Rectal smooth muscle tissue (tissue), 1 donor: ENCODE results near the gene METTL24.
A peak's percentile ranks its signal among the peaks of the same experiment; 100 is the strongest.

ENCODE experiments used
- H3K27ac ChIP-seq: one replicate; pipeline ENCODE4 v1.7.0; 2013; ENCODE audit warnings: low read depth, low read length, inconsistent platforms
- H3K27me3 ChIP-seq: one replicate; pipeline ENCODE4 v1.7.0; 2013; ENCODE audit warnings: low read length; ENCODE audit not compliant: control insufficient read depth, insufficient read depth
- H3K36me3 ChIP-seq: one replicate; pipeline ENCODE4 v1.7.0; 2013; ENCODE audit warnings: low read length; ENCODE audit not compliant: control insufficient read depth, insufficient read depth
- H3K4me1 ChIP-seq: one replicate; pipeline ENCODE4 v1.7.0; 2013; ENCODE audit warnings: low read length; ENCODE audit not compliant: control insufficient read depth, insufficient read depth
- H3K4me3 ChIP-seq: one replicate; pipeline ENCODE4 v1.7.0; 2013; ENCODE audit warnings: low read length
- H3K9ac ChIP-seq: one replicate; pipeline ENCODE4 v1.7.0; 2013; ENCODE audit warnings: low read length

METTL24 gene

DNA sequence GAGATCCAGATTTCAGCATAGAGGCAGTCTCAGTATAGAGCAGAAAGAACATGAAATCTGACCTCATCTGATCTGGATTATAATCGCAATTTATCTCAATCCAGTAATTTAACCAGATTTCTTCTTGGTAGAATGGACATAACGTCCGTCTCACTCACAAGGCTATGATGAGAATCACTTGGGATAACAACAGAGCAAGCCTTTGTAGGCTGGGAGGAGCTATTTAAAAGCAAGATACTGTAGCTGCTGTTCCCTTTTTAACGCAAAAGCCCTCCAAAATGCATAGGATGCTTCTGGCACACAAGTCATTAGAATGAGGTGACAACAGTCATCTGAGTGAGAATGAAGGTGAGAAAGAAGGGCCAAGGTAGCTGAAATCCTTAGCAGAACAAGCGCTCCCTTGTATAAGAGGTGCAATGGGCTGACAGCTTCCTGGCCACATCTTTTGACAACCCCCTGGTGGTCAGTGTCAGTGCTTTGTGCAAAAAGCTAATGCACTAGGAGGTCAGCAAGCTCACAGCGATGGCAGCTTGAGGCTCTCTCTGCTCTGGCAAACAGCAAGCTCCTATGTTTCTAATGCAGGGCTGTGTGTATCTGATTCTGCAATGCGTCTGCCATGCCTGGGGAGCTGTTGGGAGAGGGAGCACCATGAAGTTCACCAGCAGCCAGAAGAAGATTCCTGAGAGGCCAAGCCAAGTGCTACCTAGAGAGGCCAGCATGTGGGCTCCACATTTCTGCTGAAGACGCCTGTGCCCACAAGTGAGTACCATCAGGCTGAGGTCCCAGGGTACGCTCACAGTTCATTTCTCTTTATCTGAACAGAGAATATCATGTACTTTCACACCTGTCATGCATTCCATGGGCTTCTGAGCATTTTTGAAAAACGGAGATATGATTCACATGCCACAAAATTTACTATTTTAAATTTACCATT, 16.2 kb downstream of the METTL24 start:
- H3K4me3 ChIP-seq, result peak overlapping the region; percentile 13
- no peaks in the 10 kb centered on the region for H3K36me3 ChIP-seq
- no peak overlapping the region for H3K9ac ChIP-seq
- peaks cover 39% of the 10 kb centered on the region for H3K4me1 ChIP-seq
- H3K27me3 ChIP-seq, result no peaks in the 10 kb centered on the region
- peak overlapping the region; percentile 16 for H3K27ac ChIP-seq

- H3K27me3 ChIP-seq, result no peaks in the 10 kb centered on the region
- no peak overlapping the region for H3K9ac ChIP-seq
- H3K27ac ChIP-seq, result peak overlapping the region; percentile 72
- H3K4me3 ChIP-seq, result no peak overlapping the region
- no peaks in the 10 kb centered on the region for H3K36me3 ChIP-seq
- H3K4me1 ChIP-seq, result peaks cover 39% of the 10 kb centered on the region
Observed at GRCh38 chr6:110341067-110341466, 17.1 kb downstream of the METTL24 start.

DNA sequence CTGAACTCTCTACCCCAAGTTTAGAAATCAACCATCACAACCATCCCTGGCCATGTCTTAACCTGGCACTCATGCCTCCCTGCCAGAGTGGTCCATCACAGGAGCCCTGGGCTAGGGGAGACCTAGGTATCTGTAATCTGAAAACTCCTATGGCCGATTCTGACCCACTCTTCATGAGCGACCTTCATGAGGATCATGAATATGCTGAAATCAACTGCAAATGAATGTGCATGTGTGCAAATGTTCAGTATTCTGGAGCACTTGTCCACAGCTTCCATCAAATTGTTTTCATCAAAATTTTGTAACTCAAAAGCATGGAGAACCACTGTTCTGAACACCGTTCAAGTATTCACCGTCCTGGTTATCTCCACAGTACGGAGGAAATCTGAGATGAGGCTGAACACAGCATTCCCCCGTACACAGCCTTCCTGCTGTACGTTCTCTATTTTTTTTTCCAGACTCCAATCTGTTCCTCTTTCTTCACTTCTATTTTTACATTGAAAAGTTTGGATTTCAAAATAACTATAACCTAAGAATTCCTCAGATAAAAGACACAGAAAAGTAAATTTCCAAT, 17.7 kb downstream of the METTL24 start:
- Histone ChIP-seq H3K27ac (peak overlapping the region; percentile 72), H3K36me3 (no peaks in the 10 kb centered on the region), H3K9ac (no peak overlapping the region), H3K4me1 (peaks cover 39% of the 10 kb centered on the region), H3K27me3 (no peaks in the 10 kb centered on the region), H3K4me3 (no peak overlapping the region)

DNA sequence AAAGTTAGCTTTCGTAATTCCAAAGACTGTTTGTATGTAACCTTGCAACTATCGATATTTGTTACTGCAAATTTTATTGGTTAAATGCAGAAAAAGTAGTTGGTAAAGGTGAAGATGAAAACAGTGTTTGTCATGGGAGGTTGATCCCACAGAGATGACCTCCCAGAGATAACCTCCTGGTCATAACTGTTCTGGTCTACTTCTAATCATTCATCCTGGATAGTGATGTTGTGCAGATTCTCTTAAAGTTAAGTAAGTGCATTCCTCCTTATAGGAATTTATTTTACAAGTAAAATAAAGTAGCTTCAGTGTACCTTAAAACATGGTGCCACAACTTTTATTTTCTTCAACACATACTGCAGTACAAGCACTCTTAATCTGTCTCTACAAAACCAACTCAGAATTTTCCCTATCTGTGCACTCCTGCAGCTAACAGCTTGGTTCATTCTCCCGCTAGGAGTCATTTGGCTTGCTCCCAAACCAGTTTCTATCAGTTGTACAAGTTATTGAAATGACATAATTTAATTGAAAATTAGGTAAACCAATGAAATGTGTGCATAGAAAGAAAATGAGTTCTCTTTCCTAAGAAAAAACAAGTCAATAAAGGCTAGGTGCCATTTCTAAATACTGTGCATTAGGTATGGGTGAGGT, 19.2 kb downstream of the METTL24 start:
- Histone ChIP-seq H3K4me1 (peaks cover 51% of the 10 kb centered on the region), H3K27me3 (no peaks in the 10 kb centered on the region), H3K4me3 (no peak overlapping the region), H3K27ac (no peak overlapping the region), H3K9ac (no peak overlapping the region), H3K36me3 (no peaks in the 10 kb centered on the region)

DNA sequence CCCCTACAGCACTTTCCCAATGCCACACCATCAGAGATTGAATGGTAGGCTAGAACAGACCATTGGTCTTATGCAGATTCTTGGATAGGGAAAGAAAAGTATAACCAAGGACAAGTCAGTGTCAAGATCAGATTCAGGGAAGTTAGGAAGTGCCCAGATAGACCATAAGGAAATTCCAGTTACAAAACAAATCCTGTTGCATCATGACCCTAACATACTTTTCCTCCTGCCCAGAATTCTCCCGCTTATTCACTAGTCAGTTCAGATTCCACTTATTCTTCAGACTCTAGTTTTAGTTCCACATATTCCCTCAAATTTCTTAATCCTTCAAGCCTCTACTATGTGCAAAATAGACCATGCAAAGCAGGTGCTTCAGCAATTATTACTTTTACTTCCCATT, 20.7 kb downstream of the METTL24 start:
- Histone ChIP-seq H3K27ac (no peak overlapping the region), H3K9ac (no peak overlapping the region), H3K4me1 (peaks cover 52% of the 10 kb centered on the region), H3K27me3 (no peaks in the 10 kb centered on the region), H3K36me3 (no peaks in the 10 kb centered on the region), H3K4me3 (no peak overlapping the region)

- H3K36me3 ChIP-seq, result no peaks in the 10 kb centered on the region
- H3K4me3 ChIP-seq, result no peak overlapping the region
- H3K9ac ChIP-seq, result no peak overlapping the region
- peaks cover 51% of the 10 kb centered on the region for H3K4me1 ChIP-seq
- peak overlapping the region; percentile 71 for H3K27ac ChIP-seq
- no peaks in the 10 kb centered on the region for H3K27me3 ChIP-seq
Observed at GRCh38 chr6:110334423-110335180, 23.5 kb downstream of the METTL24 start.

- no peaks in the 10 kb centered on the region for H3K27me3 ChIP-seq
Observed at GRCh38 chr6:110332281-110332680, 25.9 kb downstream of the METTL24 start.

DNA sequence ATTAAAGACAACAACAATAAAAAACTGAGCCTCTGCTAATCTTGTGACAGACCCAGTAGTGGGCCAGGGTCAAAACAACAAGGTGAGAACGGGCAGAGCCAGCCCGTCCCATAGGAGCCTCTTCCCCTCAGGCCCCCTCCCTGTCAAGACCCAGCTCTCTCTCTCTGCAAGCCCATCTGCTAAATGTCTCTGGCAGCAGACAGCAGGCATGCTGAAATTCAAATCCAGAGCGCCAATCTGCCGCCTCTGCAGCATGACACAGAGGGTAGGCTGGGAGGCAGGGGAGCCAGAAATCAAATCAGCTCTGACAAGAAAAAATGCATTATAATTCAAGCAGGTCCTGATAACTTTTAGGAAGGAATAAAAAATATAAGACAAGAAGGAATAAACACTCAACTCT, 26.3 kb downstream of the METTL24 start:
- H3K4me3 ChIP-seq, result no peak overlapping the region
- no peaks in the 10 kb centered on the region for H3K27me3 ChIP-seq
- H3K4me1 ChIP-seq, result peaks cover 63% of the 10 kb centered on the region
- H3K27ac ChIP-seq, result peak overlapping the region; percentile 83
- no peaks in the 10 kb centered on the region for H3K36me3 ChIP-seq
- no peak overlapping the region for H3K9ac ChIP-seq

More at GRCh38 chr6:110332281-110332680, 25.9 kb downstream of the METTL24 start:
- Histone ChIP-seq H3K36me3 (no peaks in the 10 kb centered on the region), H3K4me1 (peaks cover 58% of the 10 kb centered on the region), H3K9ac (no peak overlapping the region), H3K4me3 (no peak overlapping the region), H3K27ac (peak overlapping the region; percentile 83)

DNA sequence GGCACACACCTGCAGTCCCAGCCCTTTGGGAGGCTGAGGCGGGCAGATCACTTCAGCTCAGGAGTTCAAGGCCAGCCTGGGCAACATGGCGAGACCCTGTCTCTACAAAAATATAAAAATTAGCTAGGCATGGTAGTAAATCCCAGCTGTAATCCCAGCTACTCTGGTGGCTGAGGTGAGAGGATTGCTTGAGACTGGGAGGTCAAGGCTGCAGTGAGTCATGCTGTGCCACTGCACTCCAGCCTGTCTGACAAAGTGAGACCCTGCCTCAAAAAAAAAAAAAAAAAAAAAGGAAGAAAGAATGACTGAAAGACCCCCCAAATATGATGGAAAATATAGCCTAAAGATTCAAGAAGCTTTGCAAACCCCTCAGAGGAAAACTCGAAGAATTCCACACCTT, 26.8 kb downstream of the METTL24 start:
- no peaks in the 10 kb centered on the region for H3K36me3 ChIP-seq
- H3K4me1 ChIP-seq, result peaks cover 66% of the 10 kb centered on the region
- H3K9ac ChIP-seq, result no peak overlapping the region
- H3K27ac ChIP-seq, result peak overlapping the region; percentile 83
- no peak overlapping the region for H3K4me3 ChIP-seq
- no peaks in the 10 kb centered on the region for H3K27me3 ChIP-seq

GRCh38 chr6:110329714-110330436, 28.3 kb downstream of the METTL24 start:
- peak overlapping the region; percentile 83 for H3K27ac ChIP-seq
- H3K27me3 ChIP-seq, result no peaks in the 10 kb centered on the region
- H3K9ac ChIP-seq, result no peak overlapping the region
- H3K4me3 ChIP-seq, result peak overlapping the region; percentile 47
- H3K36me3 ChIP-seq, result no peaks in the 10 kb centered on the region
- H3K4me1 ChIP-seq, result peaks cover 77% of the 10 kb centered on the region

DNA sequence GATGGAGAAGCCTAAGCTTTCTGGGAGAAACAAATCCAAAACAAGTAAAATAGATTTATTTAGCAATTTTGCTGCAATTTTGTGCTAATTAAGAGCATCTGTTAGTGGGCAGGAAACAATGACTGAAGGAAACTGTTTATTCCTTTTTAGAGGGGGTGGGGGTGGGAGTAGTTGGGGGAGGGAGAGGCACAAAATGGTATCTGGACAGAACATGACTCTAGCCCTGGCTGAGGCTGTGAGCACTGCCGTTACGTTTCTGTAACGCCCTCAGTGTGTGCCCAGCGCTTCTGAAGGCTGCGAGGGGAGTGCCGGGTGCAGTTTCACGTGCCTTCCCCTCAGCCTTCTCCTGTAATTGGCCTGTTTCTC, 28.8 kb downstream of the METTL24 start:
- Histone ChIP-seq H3K9ac (no peak overlapping the region), H3K36me3 (no peaks in the 10 kb centered on the region), H3K4me1 (peaks cover 77% of the 10 kb centered on the region), H3K27ac (peak overlapping the region; percentile 83), H3K27me3 (no peaks in the 10 kb centered on the region), H3K4me3 (peak overlapping the region; percentile 47)
